HepG2 (cell line): ENCODE measurements around the gene FAAP20. TPM values are rescaled to one million over a fixed set of nuclear protein-coding genes. Genes with fewer than 3 reads are reported as not detected.

Experiments
- ATAC-seq: fragments of 200-7000 bp; cut with Tn5 transposase; 3 replicates; pipeline ENCODE4 v1.9.1; 2020; ENCODE audit warnings: mild to moderate bottlenecking, moderate library complexity
- BruUV-seq: library from RNA; stranded (reverse); fragments of 400-500 nt; replicated peaks from 2 replicates; lab custom pipeline; 2021; lab: Mats Ljungman, UMichigan
- CTCF ChIA-PET: fragments of 300-600 bp; formaldehyde crosslinking; extraction: SDS; loops from one replicate; lab custom pipeline; 2021; ENCODE audit warnings: low total read pairs, inconsistent platforms, low intra/inter-chr PET ratio; lab: Yijun Ruan, JAX
- POLR2A ChIA-PET: fragments of 350-600 bp; sonication (Branson Sonifier 250); formaldehyde crosslinking; loops from one replicate; lab custom pipeline; 2020; ENCODE audit warnings: antibody characterized with exemption, inconsistent platforms; lab: Yijun Ruan, JAX
- DNase-seq: peaks from one replicate; pipeline ENCODE4 v3.0.0-alpha.2; 2015; ENCODE audit warnings: low spot score
- FAIRE-seq: peaks from 3 replicates; lab custom pipeline; 2011; peaks lifted over from hg19 to GRCh38; lab: Jason Lieb, UNC
- H2AFZ ChIP-seq: one replicate; pipeline ENCODE4 v1.6.1; 2011; ENCODE audit warnings: low read length, inconsistent platforms
- H3K27ac ChIP-seq: fragments of 300-600 bp; 3 replicates; pipeline ENCODE4 v1.8.0; 2011; ENCODE audit warnings: mixed run types, mild to moderate bottlenecking, mixed read lengths, low read length, inconsistent platforms; ENCODE audit not compliant: insufficient read depth; ENCODE audit errors: extremely low read length
- H3K27me3 ChIP-seq, 2 experiments: fragments of 200-600 bp in 1 of 2; 2 replicates in 1 of 2; 3 replicates in 1 of 2; pipeline versions ENCODE4 v1.6.0 to v1.8.0; 2011; ENCODE audit warnings: low read length in 2 of 2, mild to moderate bottlenecking in 2 of 2, moderate library complexity in 2 of 2, inconsistent platforms in 1 of 2; ENCODE audit not compliant: insufficient read depth in 2 of 2, control insufficient read depth in 1 of 2
- H3K36me3 ChIP-seq, 2 experiments: fragments of 200-600 bp in 1 of 2; replicated peaks in 1 of 2; 2 replicates in 1 of 2; 3 replicates in 1 of 2; pipeline versions ENCODE4 v1.5.1 to v1.8.0; 2011; ENCODE audit warnings: low read length in 2 of 2, inconsistent platforms in 1 of 2; ENCODE audit not compliant: insufficient read depth in 2 of 2, control insufficient read depth in 1 of 2
- H3K4me1 ChIP-seq: 2 replicates; pipeline ENCODE4 v1.5.1; 2012; ENCODE audit warnings: low read length, inconsistent platforms; ENCODE audit not compliant: insufficient read depth
- H3K4me2 ChIP-seq: 2 replicates; pipeline ENCODE4 v1.6.0; 2011; ENCODE audit warnings: low read depth, low read length, inconsistent platforms
- H3K4me3 ChIP-seq, 3 experiments: fragments of 200-600 bp in 1 of 3; sonication (generic), shearing (Covaris generic) in 1 of 3; replicated peaks in 1 of 3; 2 replicates each; pipeline ENCODE4 v1.5.1; 2011 to 2016; ENCODE audit warnings: low read length in 3 of 3, inconsistent platforms in 2 of 3, low read depth in 2 of 3, mild to moderate bottlenecking in 2 of 3, control low read depth in 1 of 3, mixed read lengths in 1 of 3; ENCODE audit not compliant: insufficient read depth in 1 of 3
- H3K79me2 ChIP-seq: one replicate; pipeline ENCODE4 v1.6.1; 2011; ENCODE audit warnings: low read length, inconsistent platforms; ENCODE audit not compliant: insufficient read depth
- H3K9ac ChIP-seq: 2 replicates; pipeline ENCODE4 v1.6.0; 2011; ENCODE audit warnings: mild to moderate bottlenecking, low read depth, low read length, inconsistent platforms; ENCODE audit not compliant: insufficient read depth
- H3K9me3 ChIP-seq: 2 replicates; pipeline ENCODE4 v1.5.1; 2012; ENCODE audit warnings: mild to moderate bottlenecking, low read length
- H4K20me1 ChIP-seq: 2 replicates; pipeline ENCODE4 v1.6.0; 2011; ENCODE audit warnings: inconsistent platforms, mild to moderate bottlenecking, low read length, moderate library complexity; ENCODE audit not compliant: insufficient read depth
- AGO2 ChIP-seq: fragments of 200-400 bp; formaldehyde crosslinking; optimal IDR thresholded peaks from 2 replicates; pipeline ENCODE3; 2017; ENCODE audit warnings: mild to moderate bottlenecking, low read depth, low read length, moderate library complexity
- CAMTA2 ChIP-seq: sonication (generic); formaldehyde crosslinking; IDR thresholded peaks from 2 replicates; pipeline ENCODE4 v1.4.0; 2020; ENCODE audit warnings: mild to moderate bottlenecking, missing genetic modification reagents, borderline replicate concordance
- GLMP ChIP-seq: sonication (generic); formaldehyde crosslinking; IDR thresholded peaks from 2 replicates; pipeline ENCODE4 v1.9.0; 2021; ENCODE audit warnings: missing genetic modification reagents, mild to moderate bottlenecking, borderline replicate concordance
- UBTF ChIP-seq: sonication (generic); formaldehyde crosslinking; IDR thresholded peaks from 2 replicates; pipeline ENCODE4 v1.4.0; 2020; ENCODE audit warnings: mild to moderate bottlenecking, missing genetic modification reagents
- ZBTB38 ChIP-seq: sonication (generic); formaldehyde crosslinking; IDR thresholded peaks from 2 replicates; pipeline ENCODE4 v1.5.1; 2020; ENCODE audit warnings: mild to moderate bottlenecking, missing genetic modification reagents
- ZNF687 ChIP-seq: sonication (generic); formaldehyde crosslinking; IDR thresholded peaks from 2 replicates; pipeline ENCODE4 v1.5.1; 2020; ENCODE audit warnings: mild to moderate bottlenecking, missing genetic modification reagents, moderate library complexity
- WGBS: methylation state at CpG from one replicate; pipeline ENCODE4 v1.1.6; 2017; ENCODE audit warnings: low lambda C conversion rate; 5-methylcytosine and 5-hydroxymethylcytosine counted together
- in situ Hi-C: cut with HindIII; loops from 2 replicates; pipeline ENCODE4 v1.10.0; 2017; ENCODE audit warnings: low pct_unique_long_range_greater_than_20kb; ENCODE audit not compliant: extremely low pct_ligation_motif_present
- intact Hi-C: fragments of 100-400 bp; cut with micrococcal nuclease; formaldehyde crosslinking; loops from one replicate; pipeline ENCODE4 v1.10.0; 2022; ENCODE audit not compliant: unreplicated experiment
- polyA plus RNA-seq, 8 experiments: library from polyadenylated mRNA; depleted of rRNA in 3 of 8; stranded (reverse) in 7 of 8; unstranded in 1 of 8; fragments of >200 nt; fragmentation: Illumina TruSeq in 4 of 8; extraction: Trizol in 4 of 8; gene quantifications; 2 replicates each; pipeline versions ENCODE4 v1.2.1 to v1.2.3, GENCODE V29; 2011 to 2016; ENCODE audit warnings: low read depth in 4 of 8, missing spikeins in 1 of 8, mixed read lengths in 1 of 8; ENCODE audit not compliant: insufficient read depth in 1 of 8
- total RNA-seq, 5 experiments: library from RNA; depleted of rRNA; stranded (reverse); fragments of >200 nt; fragmentation: Illumina TruSeq; extraction: Trizol; gene quantifications; 2 replicates each; pipeline ENCODE4 v1.2.3, GENCODE V29; 2016; ENCODE audit warnings: low read depth in 1 of 5

FAAP20 gene
- total and polyA plus RNA-seq, 2 of the 13 experiments (the other 11 are each of a cell fraction or from before 2014, with no cell fraction given) = 9.6 to 10.8 TPM

GRCh38 chr1:2242814-2243725 is 48.5 kb upstream of the FAAP20 start:
- no peak overlapping the region for H2AFZ ChIP-seq
- no peaks in the 10 kb centered on the region for H3K27me3 ChIP-seq
- in situ Hi-C loops = no loop called here
- POLR2A ChIA-PET = interaction anchor here (2.7 kb wide), 1 partner anchor 11 kb away, joined by 11 read pairs; no protein-coding TSS in a partner anchor
- DNase-seq (no peak), FAIRE-seq (no peak), ATAC-seq (no peak)
- no peaks in the 10 kb centered on the region for H3K9me3 ChIP-seq
- H3K4me3 ChIP-seq = no peak overlapping the region
- peaks cover 62% of the 10 kb centered on the region for H3K4me1 ChIP-seq
- TF ChIP-seq CAMTA2 (CRISPR knock-in tag) (0 out of 2 replicates have a peak, but pooled peaks have one; percentile 33), AGO2 (peak; percentile 71), GLMP (no peak), ZBTB38 (CRISPR knock-in tag) (0 out of 2 replicates have a peak, but pooled peaks have one; percentile 15)
- no peak overlapping the region for H3K4me2 ChIP-seq
- TSS peak; percentile 30 for BruUV-seq
- WGBS = 92% methylated on average over 29 of the region's 33 CpGs
- H4K20me1 ChIP-seq = peaks cover 49% of the 10 kb centered on the region
- intact Hi-C loops = no loop called here
- no peak overlapping the region for H3K27ac ChIP-seq
- H3K79me2 ChIP-seq = peaks cover 90% of the 10 kb centered on the region
- CTCF ChIA-PET = no interaction called here
- H3K9ac ChIP-seq = no peak overlapping the region
- H3K36me3 ChIP-seq = peaks cover 8 to 14% of the 10 kb centered on the region in 2 experiments; a peak in 4 of 5 replicates

GRCh38 chr1:2241820-2242219 is 47.2 kb upstream of the FAAP20 start:
- CTCF ChIA-PET = no interaction called here
- no peaks in the 10 kb centered on the region for H3K27me3 ChIP-seq
- no peak overlapping the region for H3K27ac ChIP-seq
- in situ Hi-C loops = no loop called here
- no peaks in the 10 kb centered on the region for H3K9me3 ChIP-seq
- no peak overlapping the region for H2AFZ ChIP-seq
- H3K4me3 ChIP-seq = no peak overlapping the region
- H4K20me1 ChIP-seq = peaks cover 53% of the 10 kb centered on the region
- no peak for FAIRE-seq
- no TSS peak for BruUV-seq
- H3K36me3 ChIP-seq = peaks cover 8 to 20% of the 10 kb centered on the region in 2 experiments
- intact Hi-C loops = no loop called here
- DNase-seq = no peak
- over 99% methylated on average over 13 of the region's 13 CpGs for WGBS
- H3K4me1 ChIP-seq = peaks cover 62% of the 10 kb centered on the region
- H3K9ac ChIP-seq = no peak overlapping the region
- H3K79me2 ChIP-seq = peaks cover 92% of the 10 kb centered on the region
- no peak for ATAC-seq
- POLR2A ChIA-PET = interaction anchor here (2.7 kb wide), 1 partner anchor 9 kb away, joined by 11 read pairs; no protein-coding TSS in a partner anchor
- H3K4me2 ChIP-seq = no peak overlapping the region
- TF ChIP-seq UBTF (CRISPR knock-in tag) (no peak), AGO2 (peak; percentile 40), ZNF687 (CRISPR knock-in tag) (peak; percentile 26; the same call in 1 of the 2 replicates)
